ENCODE measurements around the gene TTC3.

- TF ChIP-seq MXD4 (CRISPR knock-in tag; IDR thresholded peaks at IDR 0.05; ENCODE audit: borderline replicate concordance) (no peak), ZBTB43 (CRISPR knock-in tag; IDR thresholded peaks at IDR 0.05) (no peak), ATF2 (CRISPR knock-in tag; IDR thresholded peaks at IDR 0.05; ENCODE audit: borderline replicate concordance, low read depth) (no peak), ATF1 (CRISPR knock-in tag; IDR thresholded peaks at IDR 0.05) (no peak), ZNF138 (CRISPR knock-in tag; conservative IDR thresholded peaks at IDR 0.05) (no peak), CTCF (IDR thresholded peaks at IDR 0.05) (no peak), JUN (CRISPR knock-in tag; IDR thresholded peaks at IDR 0.05) (no peak), USF2 (CRISPR knock-in tag; IDR thresholded peaks at IDR 0.05) (no peak)
These were observed 154.3 kb downstream of the TTC3 start for GRCh38 chr21:37227071-37228002.

Measured in WTC11 (cell line).